ENCODE data around the gene PDE9A.
"Not testable (repeated sequence)": the region's sequence is repeated elsewhere in the genome, so short reads cannot be mapped to it uniquely, and the experiment has no call there.

PDE9A gene

DNA sequence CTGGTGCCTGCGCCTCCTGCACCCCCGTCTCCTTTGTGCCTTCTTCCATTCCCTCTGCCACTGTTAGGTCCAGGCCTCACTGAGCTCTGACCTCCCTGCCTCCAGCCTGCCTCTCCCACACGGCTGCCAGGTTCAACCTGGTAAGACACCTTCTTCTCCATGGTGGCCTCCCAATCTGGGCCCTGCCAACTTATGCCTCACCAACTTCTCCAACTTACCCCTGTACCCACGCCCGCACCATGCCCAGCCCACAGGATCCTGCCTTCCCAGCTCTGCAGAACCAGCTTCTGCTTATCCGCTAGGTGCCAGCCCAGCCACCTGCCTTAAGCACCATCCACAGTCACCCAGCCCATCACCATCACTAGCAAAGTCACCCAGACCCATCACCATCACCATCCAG, 37.2 kb downstream of the PDE9A start:
- DNase-seq (ENCODE audit: low read depth): no peak

DNA sequence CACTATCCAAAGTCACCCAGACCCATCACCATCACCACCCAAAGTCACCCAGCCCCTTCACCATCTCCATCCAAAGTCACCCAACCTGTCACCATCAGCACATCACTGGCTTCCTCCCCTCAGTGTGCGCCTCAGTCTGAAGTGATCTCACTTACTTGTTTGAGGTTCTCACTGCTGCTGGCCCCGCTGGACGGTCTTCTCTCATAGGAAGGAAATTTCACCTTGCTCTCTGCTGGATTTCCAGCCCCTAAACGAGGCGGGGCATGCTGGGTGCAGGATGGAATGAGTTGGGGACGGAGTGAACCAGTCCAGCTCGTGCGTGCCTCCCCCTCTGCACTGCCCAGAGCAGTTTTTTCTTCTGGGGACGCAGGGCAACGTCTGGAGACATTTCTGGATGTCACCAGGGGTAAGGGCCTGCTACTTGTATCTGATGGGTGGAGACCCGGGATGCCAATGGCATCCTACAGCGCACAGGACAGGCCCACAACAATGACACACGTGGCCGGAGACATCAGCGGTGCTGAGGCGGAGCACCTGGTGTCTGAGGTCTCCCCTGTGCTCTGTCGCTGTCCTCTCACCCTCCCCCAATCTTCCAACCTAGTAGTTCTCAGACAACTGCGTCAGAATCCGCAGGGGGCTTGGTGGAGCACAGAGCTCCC, 38.6 kb downstream of the PDE9A start:
- no peak for DNase-seq (ENCODE audit: low read depth)

- no peak for DNase-seq (ENCODE audit: low read depth)
Measured at GRCh38 chr21:42692688-42693087, 39.3 kb downstream of the PDE9A start.

DNA sequence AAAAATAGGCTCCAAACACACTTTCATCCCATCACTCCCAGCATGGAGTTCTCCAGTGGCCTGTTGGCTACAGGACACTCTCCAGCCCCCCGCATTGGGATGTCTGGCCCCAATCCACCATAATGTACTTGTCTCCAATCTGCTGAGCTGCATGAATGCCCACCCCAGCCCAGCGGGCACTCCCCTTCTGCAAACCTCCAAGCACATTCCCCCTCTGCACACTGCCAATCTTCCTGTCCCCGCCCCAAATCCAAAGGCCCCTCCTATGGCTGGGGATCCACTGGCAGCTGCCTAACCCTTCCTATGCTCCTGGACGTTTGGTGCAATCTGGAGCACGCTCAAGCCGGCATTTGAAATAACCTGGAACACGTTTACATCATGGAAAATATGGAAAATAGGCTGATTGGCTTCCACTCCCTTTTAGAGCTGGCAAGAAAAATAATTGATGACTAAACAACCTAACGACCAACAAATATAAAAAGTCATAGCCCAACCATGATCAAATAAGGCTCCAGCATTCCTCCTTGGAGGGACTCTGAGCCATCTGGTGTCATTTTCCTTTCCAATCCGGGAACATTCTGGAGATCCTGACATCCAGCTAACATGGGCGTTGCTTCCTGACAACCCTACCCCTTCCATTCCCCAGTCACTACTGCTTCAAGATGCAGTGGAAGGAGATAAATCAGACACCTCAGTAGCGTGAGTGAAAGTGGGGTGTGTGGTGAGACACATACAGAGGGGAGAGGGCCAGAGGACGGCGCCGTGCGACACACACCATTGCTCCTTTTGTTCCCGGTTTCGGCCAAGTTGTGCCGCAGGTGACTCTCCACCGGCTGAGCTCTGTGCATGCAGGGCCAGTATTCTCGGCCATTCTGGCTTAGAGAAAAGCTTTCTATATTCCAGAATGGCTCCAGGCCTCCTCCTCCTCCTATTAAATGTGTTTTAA, 41.6 kb downstream of the PDE9A start:
- DNase-seq (ENCODE audit: low read depth): no peak

DNA sequence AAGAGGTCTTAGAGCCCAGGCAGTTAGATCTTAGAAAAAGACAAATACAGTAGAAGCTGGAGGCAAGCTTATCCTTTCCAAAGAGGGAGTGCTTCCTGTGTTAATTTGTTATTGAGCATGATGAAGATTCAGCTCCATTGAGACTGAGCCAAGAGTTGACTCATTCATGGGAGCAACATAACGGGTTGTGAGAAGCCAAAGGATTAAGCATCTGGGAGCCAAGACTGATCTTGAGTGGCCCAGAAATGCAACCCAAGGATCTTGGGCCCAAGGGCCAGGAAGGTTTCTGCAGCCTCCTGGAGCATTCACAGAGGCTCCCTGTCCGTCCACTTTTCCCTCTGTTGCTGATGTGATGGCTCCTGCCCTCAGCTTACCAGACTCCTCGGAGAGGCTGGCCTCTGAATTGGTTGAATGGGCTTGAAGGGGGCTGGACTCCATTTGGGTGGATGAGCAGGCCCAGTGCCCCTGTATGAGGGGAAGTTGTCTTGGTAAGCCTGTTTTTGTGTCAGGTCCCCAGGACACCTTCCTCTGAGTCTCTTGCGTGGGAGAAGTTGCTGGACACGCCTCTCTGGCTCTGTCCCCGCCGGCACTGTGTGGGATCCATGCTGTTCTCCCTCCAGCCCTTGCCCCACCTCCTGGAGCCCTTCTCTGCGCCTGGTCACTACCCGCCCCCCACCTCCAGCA, 42.4 kb downstream of the PDE9A start:
- DNase-seq (ENCODE audit: low read depth): peak; percentile 64

DNA sequence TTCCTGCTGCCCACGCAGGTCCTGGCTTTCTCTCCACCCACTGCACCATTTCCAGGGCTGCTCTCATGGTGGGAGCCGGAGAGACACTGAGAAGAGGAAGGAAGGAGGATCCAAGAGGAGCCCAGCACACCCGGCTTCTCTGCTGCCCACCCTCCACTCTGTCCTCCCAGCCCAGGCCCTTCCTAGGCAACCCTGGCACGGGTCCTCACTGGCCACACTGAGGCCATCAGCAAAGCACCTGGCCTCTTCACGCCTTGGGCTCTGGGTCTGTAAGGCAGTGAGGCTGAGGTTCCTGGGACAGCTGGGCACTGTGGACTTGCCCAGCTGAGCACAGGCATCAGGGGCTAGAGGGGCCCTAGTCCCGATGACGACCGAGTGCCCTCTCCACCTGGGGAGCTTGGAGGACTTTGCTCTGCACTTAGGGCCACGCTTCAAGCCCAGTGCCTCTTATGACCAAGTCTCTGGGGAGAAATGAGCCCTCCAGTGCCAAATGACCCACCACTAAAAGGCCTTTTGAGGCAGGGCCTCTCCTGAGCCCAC, 43.1 kb downstream of the PDE9A start:
- no peak for DNase-seq (ENCODE audit: low read depth)

DNA sequence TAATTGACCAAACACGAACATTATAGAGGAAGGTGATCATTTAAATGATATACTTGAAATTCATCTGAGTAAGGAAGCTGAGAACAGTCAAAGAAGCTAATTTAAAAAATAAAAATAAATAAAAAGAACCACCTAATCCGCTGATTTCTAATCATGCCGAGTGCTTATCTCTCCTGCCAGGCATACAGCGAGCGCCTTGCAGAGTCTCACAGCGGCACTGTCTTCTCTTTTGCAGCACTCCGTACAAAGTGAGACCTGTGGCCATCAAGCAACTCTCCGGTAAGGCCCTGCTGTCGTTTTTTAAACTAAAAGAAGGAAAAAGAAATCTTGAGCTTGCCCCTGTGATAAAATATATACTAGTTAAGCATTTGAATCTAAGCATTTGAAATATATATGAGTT, 45.3 kb downstream of the PDE9A start:
- DNase-seq (ENCODE audit: low read depth): no peak

DNA sequence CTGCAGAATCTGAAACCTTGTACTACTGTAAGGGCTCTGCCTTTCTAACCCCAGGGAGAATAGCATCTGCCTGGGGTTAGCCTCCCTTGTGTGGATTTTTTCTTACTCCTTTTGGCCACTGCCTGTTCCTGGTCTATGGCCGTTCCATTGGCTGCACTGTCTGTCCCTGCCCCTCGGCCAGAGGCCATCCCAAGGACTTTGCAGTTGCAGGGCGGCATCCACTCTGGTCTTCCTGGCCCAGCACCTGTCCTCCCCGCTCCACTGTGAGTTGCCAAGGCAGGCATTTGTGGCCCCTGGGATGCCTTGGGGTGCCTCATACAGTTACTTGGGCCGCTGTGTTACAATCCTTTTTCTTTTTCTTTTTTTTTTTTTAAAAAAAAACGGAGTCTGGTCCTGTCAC, 45.8 kb downstream of the PDE9A start:
- DNase-seq (ENCODE audit: low read depth): no peak

DNA sequence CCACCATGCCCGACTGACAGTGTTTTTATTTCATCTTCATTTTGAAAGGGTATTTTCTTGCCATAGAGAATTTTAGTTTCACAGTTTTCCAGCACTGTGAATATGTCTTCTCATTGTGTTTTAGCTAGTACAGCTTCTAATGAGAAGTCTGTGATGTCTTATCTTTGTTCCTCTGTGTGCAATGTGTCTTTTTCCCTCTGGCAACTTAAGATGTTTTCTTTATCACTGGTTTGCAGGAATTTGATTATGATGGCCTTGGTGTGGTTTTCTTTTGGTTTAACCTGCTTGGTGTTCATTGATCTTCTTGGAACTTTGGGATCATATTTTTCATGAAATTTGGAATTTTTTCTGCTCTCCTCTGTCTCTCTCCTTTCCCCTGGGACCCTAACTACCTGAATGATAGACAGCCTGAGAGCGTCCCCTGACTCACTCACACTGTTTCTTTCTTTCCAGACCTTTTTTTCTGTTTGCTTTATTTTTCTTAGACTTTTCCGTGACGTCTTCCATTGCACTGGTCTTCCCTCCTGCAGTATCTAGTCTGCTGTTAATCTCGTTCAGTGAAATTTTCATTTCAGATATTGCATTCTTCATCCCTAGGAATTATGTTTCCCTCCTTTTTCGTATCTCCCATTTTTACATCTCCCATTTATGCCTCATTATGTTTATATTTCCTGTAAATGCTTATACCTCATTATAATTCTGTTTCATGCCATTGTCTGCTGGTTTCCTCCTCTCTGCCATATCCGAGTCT, 48.5 kb downstream of the PDE9A start:
- DNase-seq (ENCODE audit: low read depth): no peak

- no peak for DNase-seq (ENCODE audit: low read depth)
Measured at GRCh38 chr21:42702720-42703119, 49.3 kb downstream of the PDE9A start.

- DNase-seq (ENCODE audit: low read depth): no peak
Measured at GRCh38 chr21:42703136-42703908, 49.9 kb downstream of the PDE9A start.

DNA sequence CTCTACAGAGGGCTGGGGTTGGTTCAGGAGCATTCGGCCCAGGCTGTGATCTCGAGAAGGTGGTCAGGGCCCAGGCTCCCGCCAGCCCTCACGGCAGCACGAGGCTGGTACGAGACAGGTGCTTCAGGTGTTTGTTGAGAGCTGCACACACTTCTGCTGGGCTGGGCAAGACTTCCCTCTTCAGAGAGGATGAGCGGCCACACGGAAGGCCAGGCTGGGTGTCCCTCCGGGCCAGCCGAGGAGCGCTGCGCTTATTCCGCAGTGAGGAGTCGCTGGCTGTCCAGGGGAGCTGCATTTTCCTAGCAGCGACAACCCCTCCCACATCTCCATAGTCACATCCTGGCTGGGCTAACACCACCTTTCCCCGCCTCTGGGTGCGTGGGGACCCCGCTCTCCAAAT, 50.5 kb downstream of the PDE9A start:
- no peak for DNase-seq (ENCODE audit: low read depth)

DNA sequence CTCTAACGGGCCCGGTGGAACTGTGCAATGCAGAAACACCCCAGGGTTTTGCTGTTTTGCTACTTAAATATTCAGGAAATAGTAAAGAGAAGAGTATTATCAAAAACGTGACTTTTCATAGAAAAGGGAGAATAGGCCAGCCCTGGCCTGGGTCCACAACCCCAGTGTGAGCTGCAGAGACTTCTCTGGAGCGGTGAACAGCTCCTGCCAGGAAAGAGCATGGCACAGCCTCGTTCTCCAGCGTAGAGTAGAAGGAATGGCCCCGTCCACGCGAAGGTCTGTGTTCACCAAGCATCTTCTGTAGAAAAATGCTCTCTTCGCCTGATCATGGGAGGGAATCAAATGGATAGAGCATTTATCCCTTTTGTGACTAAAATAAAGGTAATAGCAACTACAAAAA, 51.4 kb downstream of the PDE9A start:
- no peak for DNase-seq (ENCODE audit: low read depth)

GRCh38 chr21:42705346-42705745, 51.9 kb downstream of the PDE9A start:
- no peak for DNase-seq (ENCODE audit: low read depth)

DNA sequence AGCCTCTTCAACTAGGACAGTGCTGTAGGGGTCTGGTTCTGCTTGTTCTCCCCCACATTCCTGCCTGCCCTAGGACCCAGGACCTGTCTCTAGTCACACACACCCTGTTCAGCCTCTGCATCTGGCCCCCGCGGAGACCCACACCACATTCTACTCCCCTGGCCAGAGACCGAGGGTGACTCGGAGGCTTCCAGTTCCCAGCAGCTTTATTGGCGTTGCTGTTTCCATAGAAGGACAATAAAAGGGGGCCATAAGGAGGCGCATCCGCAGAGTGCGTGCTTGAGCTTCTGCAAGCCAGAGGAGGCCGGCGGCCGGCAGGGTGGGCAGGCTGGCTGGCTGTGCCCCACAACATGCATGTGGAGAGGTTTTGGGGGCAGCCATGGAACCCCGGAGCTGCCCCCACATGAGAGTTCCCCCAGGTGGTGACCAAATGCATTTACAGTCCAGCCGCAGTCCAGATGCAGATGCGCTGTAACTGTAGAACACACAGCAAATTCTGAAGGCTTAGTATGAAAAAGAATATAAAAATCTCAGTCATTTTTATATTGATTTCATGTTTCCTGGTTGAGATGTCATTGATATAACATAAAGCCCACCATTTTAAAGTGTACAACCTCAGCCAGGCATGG, 52.4 kb downstream of the PDE9A start:
- DNase-seq (ENCODE audit: low read depth): no peak

- DNase-seq (ENCODE audit: low read depth): no peak
Measured at GRCh38 chr21:42706765-42707164, 53.3 kb downstream of the PDE9A start.

- DNase-seq (ENCODE audit: low read depth): no peak
Measured at GRCh38 chr21:42707207-42707830, 53.9 kb downstream of the PDE9A start.

DNA sequence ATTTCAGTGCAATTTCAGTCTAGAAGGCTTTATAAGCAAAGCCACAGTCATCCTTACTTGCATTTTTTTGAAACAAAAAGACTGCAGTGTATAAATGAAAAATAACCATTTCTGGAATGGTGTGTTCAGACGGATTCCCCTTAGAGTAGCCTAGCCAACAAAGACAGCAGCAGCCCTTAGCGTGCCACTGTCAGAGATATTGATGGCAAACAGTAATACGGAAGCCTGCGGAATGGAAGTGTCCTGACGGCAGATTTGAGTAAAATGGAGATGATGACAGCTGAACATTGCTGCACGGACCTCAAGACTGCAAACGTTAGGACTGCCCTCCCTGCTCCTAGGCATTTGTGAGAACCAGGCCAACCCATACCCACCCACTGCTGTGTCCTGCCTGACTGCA, 54.7 kb downstream of the PDE9A start:
- DNase-seq (ENCODE audit: low read depth): no peak

DNA sequence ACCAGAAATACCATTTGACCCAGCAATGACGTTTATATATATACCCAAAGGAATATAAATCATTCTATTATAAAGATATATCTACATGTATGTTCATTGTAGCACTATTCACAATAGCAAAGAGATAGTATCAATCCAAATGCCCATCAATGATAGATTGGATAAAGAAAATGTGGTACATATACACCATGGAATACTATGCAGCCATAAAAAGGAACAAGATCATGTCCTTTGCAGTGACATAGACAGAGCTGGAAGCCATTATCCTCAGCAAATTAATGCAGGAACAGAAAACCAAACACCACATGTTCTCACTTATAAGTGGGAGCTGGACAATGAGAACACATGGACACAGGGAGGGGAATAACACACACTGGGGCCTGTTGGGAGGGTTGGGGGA, 55.5 kb downstream of the PDE9A start:
- not testable (repeated sequence) for DNase-seq (ENCODE audit: low read depth)

- DNase-seq (ENCODE audit: low read depth): no peak
Measured at GRCh38 chr21:42711667-42712066, 58.2 kb downstream of the PDE9A start.
